Common myeloid progenitor, CD34-positive (primary cell): ENCODE measurements around the gene TRPM3.

Experiments used
- CTCF ChIA-PET: fragments of 350-600 bp; sonication (Branson Sonifier 250); formaldehyde crosslinking; loops from one replicate; lab custom pipeline; 2021; ENCODE audit warnings: antibody characterized with exemption; lab: Charles Lee
- POLR2A ChIA-PET: fragments of 350-600 bp; sonication (Branson Sonifier 250); formaldehyde crosslinking; loops from one replicate; lab custom pipeline; 2021; ENCODE audit warnings: antibody characterized with exemption; lab: Charles Lee
- DNase-seq, 3 donors: peaks; one replicate each; pipeline versions ENCODE4 v3.0.0 to v3.0.0-alpha.2; 2013
- H3K27ac ChIP-seq, 2 experiments: 1 replicate in 1 of 2; 2 replicates in 1 of 2; pipeline ENCODE4 v1.7.0; 2013; ENCODE audit warnings: inconsistent platforms in 2 of 2, low read length in 2 of 2, mild to moderate bottlenecking in 2 of 2, low read depth in 1 of 2, moderate library complexity in 1 of 2; ENCODE audit not compliant: severe bottlenecking in 2 of 2, insufficient read depth in 1 of 2, poor library complexity in 1 of 2
- H3K27me3 ChIP-seq, 5 experiments: replicated peaks in 2 of 5; 1 replicate in 3 of 5; 2 replicates in 2 of 5; pipeline versions ENCODE4 v1.6.1 to v1.7.0; 2013; ENCODE audit warnings: low read length in 4 of 5, mild to moderate bottlenecking in 2 of 5, moderate library complexity in 2 of 5, inconsistent platforms in 1 of 5; ENCODE audit not compliant: insufficient read depth in 5 of 5, control insufficient read depth in 4 of 5
- H3K36me3 ChIP-seq, 4 experiments: 1 replicate in 2 of 4; 2 replicates in 2 of 4; pipeline versions ENCODE4 v1.6.1 to v1.7.0; 2013; ENCODE audit warnings: low read length in 3 of 4, control low read depth in 1 of 4, mild to moderate bottlenecking in 1 of 4; ENCODE audit not compliant: control insufficient read depth in 4 of 4, insufficient read depth in 4 of 4
- H3K4me1 ChIP-seq, 4 experiments: 1 replicate in 3 of 4; 2 replicates in 1 of 4; pipeline versions ENCODE4 v1.6.1 to v1.7.1; 2013; ENCODE audit warnings: low read length in 3 of 4, mild to moderate bottlenecking in 3 of 4, control low read depth in 1 of 4, inconsistent platforms in 1 of 4, moderate library complexity in 1 of 4; ENCODE audit not compliant: control insufficient read depth in 4 of 4, insufficient read depth in 4 of 4; ENCODE audit errors: control extremely low read depth in 1 of 4
- H3K4me3 ChIP-seq, 7 experiments: 1 replicate in 4 of 7; 2 replicates in 3 of 7; pipeline versions ENCODE4 v1.5.1 to v1.7.0; 2013; ENCODE audit warnings: mild to moderate bottlenecking in 7 of 7, low read length in 6 of 7, moderate library complexity in 6 of 7, inconsistent platforms in 2 of 7, low read depth in 2 of 7, control low read depth in 1 of 7; ENCODE audit not compliant: insufficient read depth in 4 of 7, control insufficient read depth in 1 of 7; ENCODE audit errors: extremely low read depth in 1 of 7
- H3K9me3 ChIP-seq, 5 experiments: 1 replicate in 4 of 5; 2 replicates in 1 of 5; pipeline versions ENCODE4 v1.6.1 to v1.7.1; 2013; ENCODE audit warnings: low read length in 4 of 5, mild to moderate bottlenecking in 2 of 5, inconsistent platforms in 1 of 5, low read depth in 1 of 5, moderate library complexity in 1 of 5; ENCODE audit not compliant: control insufficient read depth in 4 of 5, insufficient read depth in 2 of 5; ENCODE audit errors: control extremely low read depth in 1 of 5
- WGBS: methylation state at CpG from one replicate; pipeline ENCODE4 v1.1.5; 2013; ENCODE audit not compliant: insufficient coverage; 5-methylcytosine and 5-hydroxymethylcytosine counted together

Gene TRPM3

GRCh38 chr9:70959366-70959765, 162.1 kb downstream of the TRPM3 start:
- ChIA-PET CTCF (interaction anchor here (0.7 to 1.2 kb wide), 2 partner anchors 158 to 264 kb away, joined by 3 read pairs; no protein-coding TSS in a partner anchor), POLR2A (no interaction called here)
- no peak overlapping the region for H3K4me3 ChIP-seq
- H3K9me3 ChIP-seq = no peaks in the 10 kb centered on the region
- H3K27me3 ChIP-seq = no peaks in the 10 kb centered on the region
- H3K36me3 ChIP-seq = no peaks in the 10 kb centered on the region
- 86% methylated on average over 1 of the region's 2 CpGs for WGBS
- H3K27ac ChIP-seq = no peak overlapping the region
- H3K4me1 ChIP-seq = no peaks in the 10 kb centered on the region
- no peak for DNase-seq

- no peak overlapping the region for H3K27ac ChIP-seq
- no peak overlapping the region for H3K4me3 ChIP-seq
- no peaks in the 10 kb centered on the region for H3K36me3 ChIP-seq
- 87% methylated on average over 7 of the region's 8 CpGs for WGBS
- H3K9me3 ChIP-seq = no peaks in the 10 kb centered on the region
- H3K27me3 ChIP-seq = no peaks in the 10 kb centered on the region
- no peak for DNase-seq
- CTCF ChIA-PET = interaction anchor here (1.2 kb wide), 1 partner anchor 9 kb away, joined by 3 read pairs; no protein-coding TSS in a partner anchor
- POLR2A ChIA-PET = no interaction called here
- no peaks in the 10 kb centered on the region for H3K4me1 ChIP-seq
These were observed 166.8 kb downstream of the TRPM3 start for GRCh38 chr9:70954596-70955143.

- no CpG with 5 or more reads among the region's 1 CpG for WGBS
- H3K36me3 ChIP-seq = no peaks in the 10 kb centered on the region
- H3K27ac ChIP-seq = no peak overlapping the region
- H3K9me3 ChIP-seq = no peaks in the 10 kb centered on the region
- DNase-seq = no peak
- CTCF ChIA-PET = interaction anchor here (1.2 kb wide), 1 partner anchor 8 kb away, joined by 3 read pairs; no protein-coding TSS in a partner anchor
- POLR2A ChIA-PET = no interaction called here
- no peak overlapping the region for H3K4me3 ChIP-seq
- H3K4me1 ChIP-seq = no peaks in the 10 kb centered on the region
- no peaks in the 10 kb centered on the region for H3K27me3 ChIP-seq
These were observed 167.3 kb downstream of the TRPM3 start for GRCh38 chr9:70954126-70954525.

GRCh38 chr9:70951749-70952727, 169.4 kb downstream of the TRPM3 start:
- ChIA-PET CTCF (interaction anchor here (0.7 to 1.2 kb wide), 2 partner anchors 13 to 30 kb away, joined by 3 read pairs; no protein-coding TSS in a partner anchor), POLR2A (no interaction called here)
- Histone ChIP-seq H3K27me3 (no peaks in the 10 kb centered on the region), H3K4me3 (no peak overlapping the region), H3K27ac (no peak overlapping the region), H3K9me3 (no peaks in the 10 kb centered on the region), H3K4me1 (no peaks in the 10 kb centered on the region), H3K36me3 (no peaks in the 10 kb centered on the region)
- WGBS = 100% methylated on average over 3 of the region's 4 CpGs
- no peak for DNase-seq

DNA sequence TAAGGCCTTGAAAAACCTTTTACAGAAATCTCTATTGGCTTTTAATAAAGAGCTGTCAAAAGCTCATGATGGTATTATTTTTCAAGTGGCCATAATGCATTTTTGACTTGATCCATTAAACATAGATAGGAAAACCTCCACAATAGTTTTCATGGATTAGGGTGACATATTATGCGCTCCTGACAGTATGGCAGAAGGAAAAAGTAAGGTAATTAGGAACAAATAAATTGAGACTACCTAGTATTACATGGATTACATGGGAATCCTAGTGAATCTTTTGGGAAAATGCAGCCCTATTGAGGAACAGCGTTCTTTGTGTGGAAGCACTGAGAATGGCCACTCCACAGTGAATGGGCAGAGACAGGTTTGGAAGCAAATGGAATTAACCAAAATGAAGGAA, 171.2 kb downstream of the TRPM3 start:
- no peaks in the 10 kb centered on the region for H3K9me3 ChIP-seq
- DNase-seq = no peak
- POLR2A ChIA-PET = no interaction called here
- no peaks in the 10 kb centered on the region for H3K4me1 ChIP-seq
- 50% methylated on average over 2 of the region's 2 CpGs for WGBS
- H3K4me3 ChIP-seq = no peak overlapping the region
- CTCF ChIA-PET = no interaction called here
- H3K27me3 ChIP-seq = no peaks in the 10 kb centered on the region
- no peak overlapping the region for H3K27ac ChIP-seq
- H3K36me3 ChIP-seq = no peaks in the 10 kb centered on the region

- no peak for DNase-seq
- no peak overlapping the region for H3K27ac ChIP-seq
- H3K4me1 ChIP-seq = no peaks in the 10 kb centered on the region
- H3K36me3 ChIP-seq = no peaks in the 10 kb centered on the region
- WGBS = 93% methylated on average over 2 of the region's 4 CpGs
- ChIA-PET POLR2A (no interaction called here), CTCF (interaction anchor here (0.7 kb wide), 1 partner anchor 69 kb away, joined by 3 read pairs; no protein-coding TSS in a partner anchor)
- H3K27me3 ChIP-seq = no peaks in the 10 kb centered on the region
- H3K9me3 ChIP-seq = no peaks in the 10 kb centered on the region
- H3K4me3 ChIP-seq = no peak overlapping the region
These were observed 172.2 kb downstream of the TRPM3 start for GRCh38 chr9:70949239-70949638.

DNA sequence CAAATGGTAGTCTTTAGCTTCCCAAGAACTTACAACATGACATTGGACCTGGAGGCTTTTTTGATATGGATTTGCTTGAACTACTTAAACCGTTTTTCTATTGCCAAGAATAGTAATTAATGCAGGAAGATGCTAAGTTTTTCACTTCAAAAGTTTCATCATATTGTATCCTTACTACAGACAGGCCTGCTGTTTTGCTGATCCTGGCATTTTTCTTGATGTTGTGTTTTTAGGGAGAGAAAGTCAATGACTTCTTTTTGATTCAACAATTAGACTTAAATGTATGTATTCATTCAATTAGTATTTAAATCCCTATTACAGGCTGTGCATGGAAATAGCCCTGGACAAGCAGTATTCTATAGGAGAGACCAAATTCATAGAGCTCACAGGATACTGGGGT, 172.7 kb downstream of the TRPM3 start:
- no peak overlapping the region for H3K27ac ChIP-seq
- WGBS = no CpG with 5 or more reads among the region's 1 CpG
- no peaks in the 10 kb centered on the region for H3K9me3 ChIP-seq
- no peak for DNase-seq
- no peak overlapping the region for H3K4me3 ChIP-seq
- ChIA-PET CTCF (interaction anchor here (0.7 kb wide), 1 partner anchor 68 kb away, joined by 3 read pairs; no protein-coding TSS in a partner anchor), POLR2A (no interaction called here)
- H3K27me3 ChIP-seq = no peaks in the 10 kb centered on the region
- no peaks in the 10 kb centered on the region for H3K36me3 ChIP-seq
- H3K4me1 ChIP-seq = no peaks in the 10 kb centered on the region
